ENCODE measurements around the gene TK2.
"Not testable (repeated sequence)": the region's sequence is repeated elsewhere in the genome, so short reads cannot be mapped to it uniquely, and the experiment has no call there.

The TK2 gene

DNA sequence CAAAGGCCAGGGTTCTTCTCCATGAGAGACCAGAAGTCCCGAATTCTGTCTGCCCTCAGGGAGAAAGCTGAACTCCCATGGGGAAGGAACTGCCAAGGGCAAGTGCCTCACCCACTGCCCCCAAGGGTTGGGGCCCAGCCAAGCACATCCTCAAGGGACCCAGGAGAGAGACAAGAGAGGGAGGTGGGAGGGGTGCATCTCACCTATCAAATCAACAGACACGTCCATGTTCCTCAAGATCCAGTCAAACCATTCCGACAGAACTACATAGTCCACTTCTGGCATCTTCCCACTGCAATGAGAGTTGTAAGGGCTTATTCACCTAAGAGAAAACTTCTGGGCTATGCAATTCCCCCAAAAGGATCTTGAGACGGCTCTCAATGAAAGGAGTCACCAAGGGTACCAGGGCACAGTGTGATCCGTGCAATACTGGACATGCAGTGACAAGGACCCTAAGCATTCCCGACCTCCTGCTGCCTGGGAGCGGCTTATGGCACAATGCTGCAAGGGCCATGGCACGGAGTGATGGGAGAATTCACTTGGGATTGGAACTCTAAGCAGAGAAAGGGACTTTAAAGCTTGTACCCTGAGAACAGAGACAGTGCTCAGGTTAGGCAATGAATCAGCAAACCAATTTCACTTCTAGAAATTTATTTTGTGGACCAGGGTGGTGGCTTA lies 32.2 kb downstream of the TK2 start:
- no peak for DNase-seq

DNA sequence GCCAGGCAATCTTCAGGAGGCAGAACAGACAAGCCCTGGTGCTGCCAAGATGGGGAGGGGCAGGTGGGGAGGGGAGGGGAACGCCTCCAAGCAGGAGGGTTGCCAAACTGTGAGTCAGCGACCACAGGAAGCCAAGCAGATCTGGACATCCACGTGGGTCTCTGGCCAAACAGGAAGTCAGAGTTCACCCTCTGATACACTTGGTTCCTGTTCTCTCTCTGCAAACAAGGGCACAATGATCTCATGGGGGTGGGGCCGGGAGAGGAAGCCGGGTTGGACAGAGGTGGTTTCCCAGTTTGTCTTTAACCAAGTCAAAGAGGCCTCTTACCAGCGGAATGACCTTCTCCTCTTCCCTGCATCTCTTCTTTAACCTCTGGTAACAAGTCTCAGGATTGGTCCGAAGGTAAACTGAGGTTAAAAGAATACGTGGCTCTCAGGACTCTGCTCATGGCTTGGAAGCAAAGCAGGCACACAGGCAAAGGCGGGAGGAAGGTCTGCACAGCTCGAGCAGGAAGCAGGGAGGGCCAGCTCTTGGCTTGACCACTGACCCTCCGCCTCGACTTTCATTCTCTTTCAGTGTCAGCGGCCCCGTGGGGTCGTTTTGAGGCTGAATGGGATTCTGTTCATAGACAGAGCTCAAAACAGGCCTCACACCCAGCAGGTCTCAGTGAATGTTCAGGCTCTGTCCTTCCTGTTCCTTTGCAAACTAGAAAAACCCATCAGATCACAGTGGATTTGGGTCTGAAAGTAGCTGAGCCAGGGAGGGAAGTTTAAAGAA lies 32.9 kb downstream of the TK2 start:
- DNase-seq, result no peak

DNA sequence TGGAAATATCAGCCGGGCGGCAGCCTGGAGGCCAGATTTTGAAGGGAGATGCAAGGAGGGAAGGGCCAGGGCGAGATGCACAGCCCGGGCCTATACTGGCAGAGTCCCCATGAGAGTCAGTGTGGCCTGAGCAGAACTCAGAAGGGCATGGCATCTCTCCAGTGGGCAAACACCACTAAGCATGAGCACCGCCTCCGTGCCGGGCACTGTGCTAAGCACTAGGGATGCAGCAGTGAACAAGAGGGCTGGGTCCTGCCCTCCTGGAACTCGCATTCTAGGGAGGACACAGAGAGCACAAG lies 33.5 kb downstream of the TK2 start:
- DNase-seq, result no peak

DNA sequence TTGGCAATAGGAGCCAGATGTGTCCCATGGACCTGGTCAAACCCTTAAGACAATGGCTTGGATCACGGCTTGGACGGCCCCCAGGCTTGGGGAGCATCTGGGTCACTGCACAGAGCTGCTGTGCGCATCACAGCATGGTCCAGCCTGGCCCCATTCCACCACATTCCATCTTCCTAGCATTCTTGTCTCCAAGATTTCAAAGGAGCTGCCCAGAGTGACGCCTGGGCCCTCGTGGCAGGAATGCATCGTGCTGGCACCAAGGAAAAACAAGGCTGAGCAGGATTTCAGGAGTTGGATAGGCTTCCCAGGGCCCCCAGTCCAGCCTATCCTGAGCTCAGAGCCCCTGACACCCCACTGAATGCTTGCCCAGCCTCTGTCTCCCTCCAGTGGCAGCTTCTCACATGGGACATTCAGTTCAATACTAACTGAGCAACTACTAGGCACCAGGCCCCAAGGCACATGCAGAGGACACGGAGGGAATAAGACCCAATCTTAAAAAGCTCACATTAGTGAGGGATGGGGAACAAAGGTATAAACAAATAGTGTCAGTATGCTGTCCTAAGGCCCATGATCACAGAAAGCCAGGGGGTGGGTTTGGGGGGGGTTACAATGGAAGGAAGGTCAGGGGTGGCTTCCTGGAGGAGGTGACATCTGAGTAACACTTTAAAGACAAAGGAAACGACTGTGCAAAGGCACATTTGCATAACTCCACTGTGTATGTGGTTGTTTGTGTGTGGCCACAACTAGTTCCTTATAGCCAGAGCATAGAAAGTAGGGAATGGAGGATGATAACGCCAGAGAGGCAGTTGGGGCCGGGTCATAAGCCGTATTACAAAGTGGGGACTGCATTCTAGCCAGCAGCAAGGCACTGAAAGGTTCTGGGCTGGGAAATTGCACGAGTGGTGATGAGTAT lies 34.1 kb downstream of the TK2 start:
- DNase-seq, result no peak

DNA sequence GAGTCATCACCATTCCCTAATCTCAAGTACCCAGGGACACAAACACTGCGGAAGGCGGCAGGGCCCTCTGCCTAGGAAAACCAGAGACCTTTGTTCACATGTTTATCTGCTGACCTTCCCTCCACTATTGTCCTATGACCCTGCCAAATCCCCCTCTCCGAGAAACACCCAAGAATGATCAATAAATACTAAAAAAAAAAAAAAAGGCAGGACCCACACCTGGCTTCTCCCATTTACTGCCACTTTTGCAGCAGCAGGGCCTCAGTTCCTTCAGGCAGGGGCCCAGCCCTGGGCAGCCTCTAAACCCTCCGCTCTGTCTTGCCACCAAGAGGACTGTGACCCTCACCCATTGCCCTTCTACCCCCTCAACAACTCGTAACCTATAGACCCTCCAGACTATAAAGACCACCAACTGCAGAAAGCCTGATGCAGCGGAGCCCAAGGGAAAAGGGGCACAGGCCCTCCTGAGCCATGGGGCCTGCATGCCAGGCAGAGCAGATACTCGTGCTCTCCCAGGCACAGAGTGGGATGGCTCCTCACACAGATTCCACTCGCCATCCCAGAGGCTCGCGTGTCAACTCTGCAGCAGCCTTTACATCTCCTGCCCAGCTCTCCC lies 34.8 kb downstream of the TK2 start:
- DNase-seq, result not testable (repeated sequence)

DNA sequence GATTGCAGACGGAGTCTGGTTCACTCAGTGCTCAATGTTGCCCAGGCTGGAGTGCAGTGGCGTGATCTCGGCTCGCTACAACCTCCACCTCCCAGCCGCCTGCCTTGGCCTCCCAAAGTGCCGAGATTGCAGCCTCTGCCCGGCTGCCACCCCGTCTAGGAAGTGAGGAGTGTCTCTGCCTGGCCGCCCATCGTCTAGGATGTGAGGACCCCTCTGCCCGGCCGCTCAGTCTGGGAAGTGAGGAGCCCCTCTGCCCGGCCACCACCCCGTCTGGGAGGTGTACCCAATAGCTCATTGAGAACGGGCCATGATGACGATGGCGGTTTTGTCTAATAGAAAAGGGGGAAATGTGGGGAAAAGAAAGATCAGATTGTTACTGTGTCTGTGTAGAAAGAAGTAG lies 35.5 kb downstream of the TK2 start:
- DNase-seq, result not testable (repeated sequence)

DNA sequence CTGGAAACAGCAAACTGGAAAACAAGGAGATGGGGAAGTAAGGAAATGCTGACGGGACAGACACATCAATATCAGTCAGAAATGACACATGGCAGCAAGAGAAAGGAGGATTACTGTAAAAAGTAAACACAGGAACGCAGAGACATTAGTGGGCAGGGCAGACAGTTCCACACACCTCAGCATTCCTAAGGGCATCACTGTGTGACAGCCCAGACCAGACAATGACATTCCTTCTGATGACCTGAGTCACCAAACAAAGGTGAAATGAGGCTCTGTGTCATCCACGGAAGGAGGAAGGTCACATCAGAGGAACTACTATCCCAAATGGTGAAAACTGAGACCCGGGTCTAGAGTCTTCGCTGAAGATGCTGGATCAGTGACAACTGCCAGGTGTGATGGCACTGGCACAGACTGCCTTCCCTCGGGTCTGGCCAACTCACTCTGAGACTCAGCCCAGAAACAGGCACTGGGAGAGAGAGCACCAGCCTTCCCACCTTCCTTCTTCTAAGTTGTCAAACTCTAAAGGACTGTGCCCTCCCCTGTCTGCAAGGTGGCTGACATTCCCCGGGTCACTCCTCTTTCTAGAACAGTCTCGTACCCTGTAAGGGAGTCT lies 36.7 kb downstream of the TK2 start:
- DNase-seq, result no peak

DNA sequence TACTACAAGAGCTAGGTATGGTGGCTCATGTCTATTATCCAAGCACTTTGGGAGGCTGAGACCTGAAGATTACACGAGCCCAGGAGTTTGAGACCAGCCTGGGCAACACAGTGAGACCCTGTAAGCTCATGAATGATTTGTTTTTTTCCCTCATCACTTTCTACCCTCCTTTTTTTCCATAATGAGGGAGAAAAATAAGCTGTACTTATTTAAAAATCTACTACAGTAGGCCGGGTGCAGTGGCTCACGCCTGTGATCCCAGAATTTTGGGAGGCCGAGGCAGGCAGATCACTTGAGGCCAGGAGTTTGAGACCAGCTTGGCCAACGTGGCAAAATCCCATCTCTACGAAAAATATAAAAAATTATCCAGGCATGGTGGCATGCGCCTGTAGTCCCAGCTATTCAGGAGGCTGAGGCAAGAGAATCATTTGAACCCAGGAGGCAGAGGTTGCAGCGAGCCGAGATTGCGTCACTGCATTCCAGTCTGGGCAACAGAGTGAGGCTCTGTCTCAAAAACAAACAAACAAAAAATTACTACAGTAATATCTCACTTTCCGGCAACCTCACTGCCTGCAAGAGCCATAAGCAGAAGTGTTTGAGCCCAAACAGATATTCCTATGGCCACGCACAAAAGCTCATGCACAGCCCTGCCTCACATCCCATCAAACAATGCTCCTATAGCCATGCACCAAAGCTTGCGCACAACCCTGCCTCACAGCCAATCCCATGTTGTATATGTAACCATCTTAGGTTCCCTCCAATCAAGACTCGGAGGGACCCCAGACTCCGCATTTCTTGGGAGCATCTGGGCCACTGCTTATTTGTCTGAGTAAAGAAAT lies 37.4 kb downstream of the TK2 start:
- DNase-seq, result no peak

DNA sequence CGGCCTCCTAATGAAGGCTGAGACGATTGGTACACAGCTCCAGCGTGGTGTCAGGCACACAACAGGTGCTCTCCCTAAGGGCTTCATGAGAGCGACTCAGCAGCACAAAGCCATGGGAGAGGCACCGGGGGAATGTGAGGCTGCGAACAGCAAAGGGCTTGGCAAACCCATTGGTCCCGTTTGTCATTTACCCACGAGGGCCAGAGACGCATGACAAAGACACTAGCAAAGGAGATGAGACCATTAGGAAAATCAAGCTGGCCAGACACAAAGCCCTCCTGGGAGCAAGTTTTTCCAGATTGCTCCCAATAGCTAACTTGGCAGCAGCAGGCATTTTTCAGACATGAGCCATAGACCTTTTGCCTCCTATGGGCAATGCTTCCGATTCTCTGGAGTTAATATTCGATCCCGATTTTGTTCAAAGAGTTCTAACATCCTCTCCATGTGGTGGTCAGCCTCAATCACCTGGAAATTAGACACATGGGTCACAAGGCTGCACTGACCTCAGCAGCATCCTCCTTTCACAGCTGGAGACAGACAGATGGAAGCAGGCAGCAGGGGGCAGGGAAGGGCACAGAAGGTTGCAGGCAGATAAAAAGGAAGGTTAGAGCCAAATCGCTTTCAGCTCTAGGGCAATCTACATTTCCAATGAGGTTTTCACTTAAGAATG lies 38.2 kb downstream of the TK2 start:
- no peak for DNase-seq

DNA sequence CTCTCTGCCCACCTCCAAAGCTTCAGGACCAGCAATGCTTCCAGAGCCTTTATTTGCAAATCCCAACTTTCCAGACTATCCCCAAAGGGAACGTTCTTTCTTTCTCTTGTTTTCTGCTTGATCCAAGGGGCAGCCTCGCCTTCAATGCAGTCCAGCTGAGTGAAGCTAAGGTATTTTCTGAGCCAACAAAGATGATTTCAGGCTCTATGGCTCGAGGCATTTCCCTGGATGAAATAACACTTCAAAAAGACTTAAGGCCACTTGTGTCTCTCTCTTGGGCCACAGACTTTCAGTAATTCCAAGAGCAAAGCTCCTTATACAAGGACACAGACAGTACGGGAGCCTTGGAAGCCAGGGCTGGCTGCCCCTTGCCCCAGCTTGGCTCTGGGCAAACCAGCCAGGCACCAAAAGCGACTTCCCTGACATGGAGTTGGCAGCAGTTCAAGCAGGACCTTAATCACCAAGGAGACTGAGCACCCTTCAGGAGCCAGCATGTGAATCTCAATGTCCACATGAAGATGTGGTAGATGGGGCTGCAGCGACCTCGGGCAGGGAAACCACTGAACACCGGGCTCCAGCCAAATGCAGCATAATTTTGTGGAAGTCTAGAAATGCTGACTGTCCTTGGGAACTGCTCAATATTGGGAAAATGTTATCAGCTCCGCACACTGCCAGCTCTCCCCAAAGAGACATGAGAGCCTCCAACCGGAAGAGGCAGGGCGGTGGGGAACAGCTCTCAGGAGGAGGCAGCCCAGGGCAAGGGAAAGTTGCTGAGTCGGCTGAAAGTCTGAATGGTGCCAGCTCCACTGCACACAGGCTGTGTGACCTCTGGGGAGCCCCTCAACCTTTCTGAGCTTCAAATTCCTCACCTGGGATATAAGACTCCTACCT lies 39.0 kb downstream of the TK2 start:
- DNase-seq, result no peak

DNA sequence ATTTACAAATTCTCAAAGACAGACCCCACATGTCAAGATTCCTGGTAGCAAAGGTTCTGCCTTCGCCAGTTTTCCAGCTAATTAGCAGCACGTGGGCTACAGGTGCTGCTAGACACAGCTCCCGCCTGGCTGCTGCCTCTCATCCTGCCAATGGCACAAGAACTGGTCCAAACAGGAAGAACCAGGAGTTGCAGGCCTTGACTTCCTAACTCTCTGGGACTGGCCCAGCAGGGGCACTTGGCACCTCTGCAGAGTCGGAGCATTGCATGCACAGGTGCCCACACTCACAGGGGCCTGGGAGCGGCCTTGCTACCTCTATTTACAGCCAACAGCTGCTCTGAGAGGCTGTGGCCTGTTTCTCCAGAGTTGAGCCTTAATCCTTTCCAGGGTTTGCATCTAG lies 39.6 kb downstream of the TK2 start:
- no peak for DNase-seq

DNA sequence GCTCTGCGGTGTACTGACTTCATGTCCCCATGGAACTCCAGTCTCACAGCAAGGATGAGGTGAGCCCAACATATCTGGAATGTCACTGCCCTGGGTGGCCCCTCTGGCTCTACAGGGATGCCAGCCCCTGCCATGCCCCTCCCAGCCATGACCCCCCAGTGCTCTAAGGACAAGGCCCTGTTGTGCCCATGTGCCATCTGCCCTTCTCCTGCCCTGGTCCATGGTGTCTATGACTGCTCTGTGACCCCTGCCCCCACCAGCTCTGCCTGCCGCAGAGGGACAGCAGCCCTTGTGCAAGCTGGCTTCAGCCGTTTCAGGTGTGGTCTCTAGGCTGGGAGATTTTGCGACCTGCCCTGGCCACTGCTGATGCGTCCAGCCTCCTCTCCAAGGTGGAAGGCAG lies 40.3 kb downstream of the TK2 start:
- no peak for DNase-seq

DNA sequence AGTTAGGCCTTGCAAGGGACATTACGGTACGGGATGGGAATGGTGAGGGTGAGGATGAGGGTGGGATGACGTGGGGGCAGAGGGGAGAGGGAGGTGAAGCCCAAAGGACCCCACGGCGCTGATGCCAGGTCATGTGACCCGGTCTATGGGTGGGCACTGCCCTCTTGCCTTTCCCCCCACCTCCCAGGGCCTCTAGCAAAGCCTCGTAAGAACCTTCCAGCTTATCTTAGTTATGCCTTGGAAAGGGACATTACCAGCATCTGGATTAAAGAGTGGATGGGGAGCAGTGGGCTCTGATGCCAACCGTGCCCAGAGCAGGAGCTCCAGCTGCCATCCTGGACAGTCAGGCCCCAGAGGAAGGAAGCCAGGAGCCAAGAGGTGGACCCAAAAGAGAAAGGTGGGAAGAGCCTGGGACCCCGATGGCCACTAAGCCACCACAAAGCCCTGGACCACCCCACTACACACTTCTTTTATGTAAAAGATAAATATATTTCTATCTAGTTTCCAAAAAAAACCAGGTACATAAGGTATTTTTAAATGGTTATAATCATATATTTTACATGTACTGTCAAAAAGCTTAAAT lies 40.9 kb downstream of the TK2 start:
- no peak for DNase-seq

DNA sequence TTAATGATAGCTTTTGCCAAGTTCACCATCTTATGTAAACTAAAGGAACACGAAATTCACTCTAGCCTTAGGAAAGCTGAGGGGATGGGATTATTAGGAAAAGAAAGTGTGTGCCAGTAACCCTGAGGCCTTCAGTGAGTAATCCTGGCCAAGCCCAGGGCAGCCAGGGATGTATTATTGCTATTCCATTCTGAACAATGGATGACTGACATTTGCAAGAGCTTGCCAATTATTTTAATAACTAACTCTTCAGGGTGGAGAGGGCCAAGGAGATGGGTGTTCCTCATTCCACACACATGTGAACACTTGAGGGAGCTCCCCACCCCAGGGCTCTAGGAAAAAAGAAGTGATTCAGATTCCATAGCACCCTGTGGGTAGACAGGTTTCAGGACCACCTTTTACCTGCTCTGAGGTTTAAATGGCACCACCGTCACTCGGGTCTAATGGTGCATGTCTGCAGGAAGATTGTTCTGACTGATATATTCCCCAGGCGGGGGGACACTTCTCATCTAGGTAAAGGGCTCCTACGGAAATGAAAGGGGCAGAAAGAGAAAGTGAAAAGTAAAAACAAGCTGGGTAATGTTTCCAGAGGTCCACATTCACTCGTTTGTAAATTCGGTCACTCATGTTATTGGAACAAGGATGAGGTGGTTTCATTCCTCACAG lies 41.5 kb downstream of the TK2 start:
- no peak for DNase-seq

DNA sequence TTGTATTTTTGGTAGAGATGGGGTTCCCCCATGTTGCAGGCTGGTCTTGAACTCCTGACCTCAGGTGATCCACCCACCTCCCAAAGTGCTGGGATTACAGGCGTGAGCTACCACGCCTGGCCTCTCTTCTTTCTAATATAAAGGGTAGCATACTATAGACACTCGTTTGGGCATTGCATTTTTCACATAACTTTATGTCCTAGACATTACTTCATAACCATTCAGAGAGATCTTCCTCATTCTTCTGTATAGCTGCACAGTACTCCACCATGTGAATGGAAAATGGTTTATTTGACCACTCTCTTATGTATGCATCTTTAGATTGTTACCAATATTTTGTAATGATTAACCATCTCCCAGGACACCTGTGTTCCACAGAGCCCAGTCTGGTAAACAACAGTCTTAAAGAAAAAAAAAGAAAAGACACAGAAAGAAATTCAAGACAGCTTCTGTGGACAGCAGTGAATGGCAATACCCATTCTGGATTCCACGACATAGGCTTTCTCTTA lies 42.1 kb downstream of the TK2 start:
- no peak for DNase-seq

DNA sequence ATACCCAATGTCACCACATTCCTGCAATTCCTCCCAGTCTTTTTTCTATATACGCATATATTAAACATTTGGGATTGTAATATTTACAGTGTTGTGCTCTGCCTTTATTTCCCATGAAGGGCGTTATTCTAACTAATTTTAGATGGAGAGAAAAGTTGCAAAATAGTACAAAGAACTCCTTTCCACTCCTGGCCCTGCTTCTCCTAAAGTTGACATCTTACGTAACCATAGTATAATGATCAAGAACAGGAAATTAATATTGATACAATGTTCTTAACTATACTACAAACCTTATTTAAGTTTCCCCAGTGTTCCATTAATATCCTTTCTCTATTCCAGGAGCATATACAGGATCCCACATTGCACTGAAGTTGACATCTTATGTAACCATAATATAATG lies 46.3 kb downstream of the TK2 start:
- no peak for DNase-seq

DNA sequence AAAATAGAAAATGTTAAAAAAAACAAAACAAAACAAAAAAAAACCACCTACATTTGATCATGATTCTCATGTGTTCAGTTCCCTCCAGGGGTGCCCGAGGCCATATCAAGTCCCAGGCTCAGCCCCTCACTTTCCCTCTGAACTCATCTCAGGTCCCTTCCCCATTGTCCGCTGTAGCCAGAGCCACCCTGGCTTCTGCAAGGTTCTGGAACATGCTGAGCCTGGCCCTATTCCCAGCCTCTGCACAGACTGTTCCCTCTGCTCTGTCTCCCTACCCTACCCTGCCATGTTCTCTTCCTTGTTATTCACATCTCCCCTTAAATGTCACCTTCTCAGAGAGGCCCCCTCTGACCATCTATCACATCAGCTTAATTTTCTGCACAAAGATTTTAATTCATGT lies 46.9 kb downstream of the TK2 start:
- no peak for DNase-seq

DNA sequence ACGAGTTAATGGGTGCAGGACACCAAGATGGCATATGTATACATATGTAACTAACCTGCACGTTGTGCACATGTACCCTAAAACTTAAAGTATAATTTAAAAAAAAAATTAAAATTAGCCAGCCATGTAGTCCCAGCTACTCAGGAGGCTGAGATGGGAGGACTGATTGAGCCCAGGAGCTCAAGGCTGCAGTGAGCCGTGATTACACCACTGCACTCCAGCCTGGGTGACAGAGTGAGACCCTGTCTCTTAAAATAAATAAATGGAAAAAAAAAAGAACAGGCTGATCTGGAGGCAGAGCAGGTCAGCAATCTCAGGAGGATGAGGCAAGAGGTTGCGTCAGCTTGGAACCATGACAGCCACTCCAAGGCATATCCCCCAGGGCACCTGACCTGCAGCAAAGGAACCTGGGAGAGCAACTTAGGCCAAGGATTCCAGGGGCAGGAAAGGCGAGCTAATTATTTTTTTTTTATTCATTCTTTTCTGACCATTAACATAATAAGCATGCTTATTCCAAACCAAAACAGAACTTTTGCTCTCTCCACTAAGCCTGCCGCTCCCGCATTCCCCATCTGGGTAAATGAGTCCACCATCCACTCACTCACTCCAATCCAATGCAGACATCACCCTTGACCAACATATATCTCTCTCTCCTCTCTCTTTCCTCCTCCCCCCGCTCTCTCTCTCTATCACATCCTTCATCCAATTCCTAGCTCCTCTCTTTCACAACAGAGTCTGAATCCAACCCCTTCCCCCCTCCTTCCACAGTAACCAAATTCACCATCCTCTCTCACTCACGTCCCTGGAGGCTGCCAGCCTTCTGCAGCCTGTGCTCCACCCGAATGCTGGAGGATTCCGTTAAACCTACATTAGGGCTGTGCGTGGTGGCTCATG lies 47.7 kb downstream of the TK2 start:
- DNase-seq, result no peak

All from NCI-H345 (cell line).